HG02981 (cell line): ENCODE results near the gene TAGLN.

Source experiments
- ATAC-seq: cut with Tn5 transposase; IDR thresholded peaks from one replicate; pipeline ENCODE4 v1.9.1; 2021; ENCODE audit warnings: mild to moderate bottlenecking, moderate library complexity; ENCODE audit not compliant: unreplicated experiment

TAGLN gene

DNA sequence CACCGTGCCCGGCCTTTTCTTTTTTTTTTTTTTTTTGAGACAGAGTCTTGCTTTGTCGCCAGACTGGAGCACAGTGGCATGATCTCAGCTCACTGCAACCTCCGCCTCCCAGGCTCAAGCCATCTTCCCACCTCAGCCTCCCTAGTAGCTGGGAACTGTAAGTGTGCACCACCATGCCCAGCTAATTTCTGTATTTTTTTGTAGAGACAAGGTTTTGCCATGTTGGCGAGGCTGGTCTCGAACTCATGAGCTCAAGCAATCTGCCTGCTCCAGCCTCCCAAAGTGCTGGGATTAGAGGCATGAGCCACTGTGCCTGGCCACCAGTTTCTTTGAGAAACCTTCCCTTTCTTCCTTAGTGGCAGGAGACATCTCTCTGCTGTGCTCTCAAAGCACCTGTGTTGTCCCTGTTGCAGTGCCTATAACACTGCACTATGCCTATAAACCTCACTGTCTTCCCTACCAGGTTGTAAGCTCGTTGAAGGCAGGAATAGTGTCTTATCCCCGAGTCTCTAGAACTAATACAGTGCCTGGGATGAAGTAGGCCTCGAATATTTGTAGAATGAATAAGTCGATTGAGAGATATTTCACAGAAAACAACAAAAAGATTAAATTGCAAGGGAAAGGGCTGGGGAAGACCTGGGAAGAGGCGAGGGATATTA is 13.7 kb downstream of the TAGLN start:
- no peak for ATAC-seq

DNA sequence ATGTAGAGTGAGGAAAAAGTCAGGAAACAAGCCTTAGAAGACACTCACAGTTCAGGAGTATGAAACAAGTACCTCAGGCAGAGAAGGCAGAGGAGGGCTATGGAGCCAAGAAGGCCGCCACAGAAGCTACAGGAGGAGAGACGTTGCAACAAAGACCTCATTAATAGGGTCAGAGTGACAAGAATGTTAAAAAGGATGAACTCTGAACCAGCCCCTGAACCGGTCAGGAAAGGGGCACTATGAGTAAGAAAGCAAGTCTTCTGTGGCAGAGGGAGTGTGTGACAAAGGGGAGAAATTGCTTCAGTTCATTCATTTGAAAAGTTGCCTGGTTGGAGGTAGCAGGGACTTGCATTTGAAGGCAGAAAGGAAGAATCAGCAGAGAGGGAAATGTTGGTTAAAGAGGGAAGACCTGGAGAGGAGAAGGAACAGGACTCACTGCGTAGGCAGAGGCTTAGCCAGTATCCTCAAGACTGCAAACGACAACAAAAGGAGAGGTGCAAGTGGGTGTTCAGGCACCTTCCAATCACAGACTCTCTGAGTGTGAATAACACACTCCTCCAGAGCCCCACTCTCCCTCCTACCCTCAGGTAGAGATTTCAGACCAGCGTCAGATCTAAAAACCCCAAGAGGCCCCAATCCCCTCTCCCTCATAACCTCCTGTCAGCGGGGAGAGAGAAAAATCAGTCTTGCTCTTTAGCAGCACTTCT is 15.4 kb downstream of the TAGLN start:
- no peak for ATAC-seq

GRCh38 chr11:117217141-117218084 is 18.2 kb downstream of the TAGLN start:
- ATAC-seq, result no peak

- ATAC-seq, result no peak
Observed at GRCh38 chr11:117218133-117218915, 19.2 kb downstream of the TAGLN start.

DNA sequence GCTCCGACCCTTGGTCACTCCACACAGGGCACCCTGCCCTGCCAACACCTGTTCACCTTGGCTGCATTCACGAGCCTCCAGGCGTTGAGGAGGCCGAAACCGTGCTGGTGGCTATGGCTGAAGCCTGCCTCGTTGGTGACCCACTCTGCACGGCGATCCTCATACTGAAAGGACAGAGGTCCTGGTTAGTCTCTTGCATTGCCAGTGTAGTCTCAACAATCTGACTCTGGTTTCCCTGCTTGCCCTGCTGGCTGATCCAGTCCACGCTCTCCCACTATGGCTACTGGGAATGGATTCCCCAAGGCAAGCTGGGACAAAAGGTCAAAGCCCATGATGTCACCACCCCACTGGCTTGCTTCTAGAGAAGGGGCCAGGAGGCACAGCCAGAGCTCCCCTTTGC is 19.8 kb downstream of the TAGLN start:
- no peak for ATAC-seq

DNA sequence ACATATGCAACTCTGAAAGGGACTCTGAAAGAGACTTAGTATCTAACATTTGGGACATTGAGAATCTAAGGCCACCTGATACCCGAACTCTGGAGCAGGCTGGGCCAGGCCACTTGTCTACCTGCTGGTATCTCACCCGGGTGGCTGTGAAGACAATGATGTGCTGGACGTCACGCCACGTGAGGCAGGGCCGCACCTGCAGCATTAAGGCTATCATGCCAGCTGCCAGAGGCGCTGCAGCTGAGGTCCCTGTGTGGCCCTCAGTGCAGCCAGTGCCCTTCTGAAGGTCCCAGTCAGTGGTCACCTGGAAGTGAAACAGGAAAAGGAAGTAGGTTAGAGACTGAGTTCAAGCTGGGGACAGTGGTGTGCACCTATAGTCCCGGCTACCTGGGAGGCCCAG is 20.3 kb downstream of the TAGLN start:
- no peak for ATAC-seq

GRCh38 chr11:117219995-117220394 is 20.8 kb downstream of the TAGLN start:
- ATAC-seq, result no peak

GRCh38 chr11:117220568-117220967 is 21.4 kb downstream of the TAGLN start:
- no peak for ATAC-seq

- ATAC-seq, result no peak
Observed at GRCh38 chr11:117220999-117221774, 22.0 kb downstream of the TAGLN start.

GRCh38 chr11:117221775-117222517 is 22.8 kb downstream of the TAGLN start:
- ATAC-seq, result no peak

DNA sequence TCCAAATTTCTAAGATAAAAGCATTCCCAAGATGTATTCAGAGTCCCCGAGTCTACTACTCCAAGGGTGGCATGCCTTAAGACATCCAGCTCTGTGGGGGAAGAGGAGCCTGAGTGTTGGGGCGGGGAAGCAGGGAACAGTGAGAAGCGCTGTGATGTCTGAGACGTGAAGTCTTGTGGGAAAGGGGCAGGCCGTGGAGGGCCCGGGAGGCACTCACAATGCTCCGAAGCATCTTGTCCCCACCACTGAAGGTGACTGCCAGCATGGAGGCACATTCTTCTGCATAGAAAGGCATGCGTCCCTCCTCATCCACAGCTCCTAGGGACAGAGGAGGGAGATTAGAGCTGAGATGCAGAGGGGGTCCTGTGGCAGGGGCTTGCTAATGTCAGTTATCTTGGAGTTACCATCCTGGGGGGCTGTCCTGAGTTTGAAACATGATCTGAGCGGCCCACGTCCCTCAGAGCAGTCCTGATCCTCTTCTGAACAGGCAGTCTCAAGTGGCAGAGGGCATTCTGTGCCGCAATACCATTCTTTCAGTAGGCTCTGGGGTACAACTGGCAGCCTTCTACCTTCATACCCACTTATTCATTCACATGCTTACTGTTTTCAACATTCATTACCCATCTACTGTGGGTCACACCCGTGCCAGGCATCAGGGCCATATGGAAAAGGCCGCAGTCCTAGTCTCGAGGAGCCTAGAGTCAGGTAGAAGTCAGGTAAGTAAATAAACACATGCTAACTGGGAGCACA is 24.0 kb downstream of the TAGLN start:
- no peak for ATAC-seq

DNA sequence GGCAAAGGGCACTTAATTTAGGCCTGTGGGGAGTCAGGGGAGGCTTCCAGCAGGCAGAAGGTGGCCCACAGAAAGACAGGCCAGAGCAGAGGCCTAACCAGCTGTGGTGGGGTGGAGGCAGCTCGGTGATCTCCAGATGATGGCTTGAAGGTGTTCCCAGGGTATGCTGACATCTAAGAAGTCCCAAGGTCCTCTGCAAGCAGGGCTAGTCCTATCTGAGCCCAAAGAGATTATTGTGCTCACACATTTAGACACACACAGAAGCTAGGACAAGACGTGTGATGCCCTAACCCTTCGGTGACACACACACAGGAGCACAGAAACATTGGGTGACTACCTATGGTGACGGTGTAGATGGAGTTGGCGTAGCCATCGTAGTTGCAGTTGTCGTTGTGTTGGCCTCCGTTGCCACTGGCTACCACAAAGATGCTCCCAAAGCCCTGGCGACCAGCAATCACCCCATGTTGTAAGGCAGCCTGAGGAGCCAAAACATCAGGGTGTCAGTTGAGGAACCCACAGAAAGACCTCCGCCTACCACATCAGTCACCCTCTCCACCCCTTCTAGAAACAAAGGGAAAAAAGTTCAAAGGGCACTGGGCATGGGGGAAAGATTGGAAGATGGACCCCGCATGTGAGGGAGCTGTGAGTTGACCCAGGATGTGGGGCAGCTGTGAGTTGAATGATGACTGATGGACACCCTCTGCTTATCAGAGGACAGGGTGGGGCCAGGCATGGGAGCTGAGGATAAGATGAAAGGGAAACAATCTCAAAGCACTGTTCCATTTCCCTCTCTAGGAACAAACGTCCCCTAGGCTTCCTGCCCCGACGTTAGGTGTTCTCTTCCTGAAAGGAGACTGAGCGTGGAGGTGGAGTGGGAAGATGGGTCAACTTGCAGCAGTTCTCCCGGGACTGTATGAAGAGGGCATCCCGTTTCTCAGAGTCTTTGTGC is 24.8 kb downstream of the TAGLN start:
- ATAC-seq, result no peak

DNA sequence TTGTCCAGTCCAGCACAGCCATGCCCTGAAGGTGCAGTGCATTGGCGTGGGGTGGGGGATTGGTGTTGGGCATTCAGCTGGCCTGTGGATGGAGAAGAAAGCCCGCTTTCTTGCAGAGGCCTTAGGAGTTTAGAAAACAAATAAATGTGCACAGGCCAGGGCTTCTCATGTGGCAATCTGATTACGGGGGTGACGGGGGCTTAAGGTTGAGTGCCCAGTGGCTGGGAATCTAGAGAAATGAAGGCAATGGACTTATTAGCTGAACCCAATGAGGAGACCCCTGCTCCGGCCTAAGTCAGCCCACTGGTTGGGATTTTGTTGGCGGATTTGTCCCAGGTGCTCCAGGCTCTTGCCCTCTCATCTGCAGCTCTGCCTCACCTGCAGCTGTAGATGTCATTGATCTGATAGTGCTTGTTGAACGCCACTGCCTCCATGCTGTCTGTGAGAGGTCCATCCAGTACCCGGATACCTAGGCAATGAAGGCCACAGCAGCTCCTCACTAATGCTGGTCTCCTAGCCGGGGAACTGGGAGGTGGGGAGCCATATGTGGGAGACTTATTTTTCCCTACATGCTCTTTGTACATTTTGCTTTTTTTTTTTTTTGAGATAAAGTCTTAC is 26.5 kb downstream of the TAGLN start:
- ATAC-seq, result no peak

DNA sequence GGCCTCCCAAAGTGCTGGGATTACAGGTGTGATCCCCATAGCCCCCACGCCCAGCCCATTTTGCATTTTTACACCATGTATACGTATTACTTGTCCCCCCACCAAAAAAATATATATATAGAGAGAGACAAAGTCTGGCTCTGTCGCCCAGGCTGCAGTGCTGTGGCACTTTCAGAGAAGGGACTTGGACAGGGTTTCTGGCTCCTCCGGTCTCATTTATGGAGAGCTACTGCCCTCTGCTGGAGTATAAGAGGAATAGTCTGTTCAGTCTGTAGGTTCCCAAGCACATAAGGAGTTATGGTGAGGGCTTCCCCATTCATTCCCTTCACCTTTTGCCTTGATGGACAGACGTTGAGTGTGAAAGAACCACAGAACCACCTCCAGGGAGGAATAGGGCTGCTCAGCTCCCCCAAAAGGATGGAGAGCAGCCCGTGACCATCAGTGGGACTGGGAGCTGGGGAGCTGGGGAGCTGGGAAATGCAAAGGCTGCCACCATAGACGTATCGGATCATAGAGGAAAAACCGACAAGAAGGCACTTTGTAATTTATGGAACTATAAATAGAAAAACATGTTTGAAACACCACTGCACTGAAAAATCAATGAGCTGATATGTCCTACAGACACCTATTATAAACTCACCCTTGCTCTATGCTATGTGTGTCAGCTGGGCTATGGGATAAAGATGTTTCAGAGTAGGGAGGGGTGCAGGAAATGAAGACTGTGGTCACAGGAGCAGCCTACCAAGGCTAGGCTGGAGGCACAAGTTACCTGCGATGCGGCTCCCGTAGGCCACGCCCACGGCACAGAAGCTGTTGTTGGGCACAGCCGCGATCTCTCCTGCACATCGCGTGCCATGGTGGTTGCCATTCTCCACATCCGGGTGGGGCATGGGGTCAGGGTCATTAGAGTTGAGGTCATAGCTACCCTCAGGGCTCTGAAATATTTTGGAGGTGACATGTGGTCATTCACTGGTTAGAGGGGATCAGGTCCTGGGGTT is 27.5 kb downstream of the TAGLN start:
- no peak for ATAC-seq

GRCh38 chr11:117228091-117228490 is 28.9 kb downstream of the TAGLN start:
- no peak for ATAC-seq

GRCh38 chr11:117229411-117229810 is 30.2 kb downstream of the TAGLN start:
- no peak for ATAC-seq
